Neural cell (in vitro differentiated cells): ENCODE data around the gene ANKMY1. TPM values are rescaled to one million over a fixed set of nuclear protein-coding genes. Genes with fewer than 3 reads are reported as not detected.

ENCODE experiments used
- H2AFZ ChIP-seq: fragments of 200-600, 300-800 bp; sonication (generic), shearing (Covaris generic); 2 replicates; pipeline ENCODE4 v1.6.0; 2014; ENCODE audit warnings: low read depth, mild to moderate bottlenecking, antibody characterized with exemption, low read length, moderate library complexity
- H3F3A ChIP-seq: fragments of 200-600 bp; shearing (Covaris generic); 2 replicates; pipeline ENCODE4 v1.6.1; 2016; ENCODE audit warnings: mild to moderate bottlenecking, moderate library complexity, mixed read lengths, antibody characterized with exemption, low read length; ENCODE audit not compliant: insufficient read depth, poor library complexity, severe bottlenecking
- H3K27ac ChIP-seq: fragments of 200-600, 300-800 bp; sonication (generic), shearing (Covaris generic); 2 replicates; pipeline ENCODE4 v1.5.1; 2014; ENCODE audit warnings: mild to moderate bottlenecking, low read length, moderate library complexity
- H3K27me3 ChIP-seq: fragments of 300-800, 200-600 bp; sonication (generic), shearing (Covaris generic); 2 replicates; pipeline ENCODE4 v1.6.0; 2014; ENCODE audit warnings: mild to moderate bottlenecking, low read depth, low read length, moderate library complexity; ENCODE audit not compliant: insufficient read depth
- H3K36me3 ChIP-seq: fragments of 300-800, 200-600 bp; sonication (generic), shearing (Covaris generic); 2 replicates; pipeline ENCODE4 v1.5.1; 2014; ENCODE audit warnings: mild to moderate bottlenecking, antibody characterized with exemption, low read length, moderate library complexity; ENCODE audit not compliant: insufficient read depth
- H3K4me2 ChIP-seq: fragments of 300-800, 200-600 bp; sonication (generic), shearing (Covaris generic); 2 replicates; pipeline ENCODE4 v1.6.0; 2014; ENCODE audit warnings: mild to moderate bottlenecking, low read length
- H3K4me3 ChIP-seq: fragments of 300-800, 200-600 bp; sonication (generic), shearing (Covaris generic); 2 replicates; pipeline ENCODE4 v1.5.1; 2014; ENCODE audit warnings: mild to moderate bottlenecking, low read length, moderate library complexity
- H3K79me2 ChIP-seq: fragments of 200-600 bp; shearing (Covaris generic); replicated peaks from 2 replicates; pipeline ENCODE4 v1.6.0; 2014; ENCODE audit warnings: mild to moderate bottlenecking, low read length, moderate library complexity; ENCODE audit not compliant: insufficient read depth
- H3K9ac ChIP-seq: fragments of 300-800, 200-600 bp; sonication (generic), shearing (Covaris generic); 2 replicates; pipeline ENCODE4 v1.6.1; 2016; ENCODE audit warnings: mild to moderate bottlenecking, low read length, mixed read lengths
- H3K9me2 ChIP-seq: fragments of 200-600 bp; shearing (Covaris generic); 2 replicates; pipeline ENCODE4 v1.6.1; 2016; ENCODE audit warnings: mild to moderate bottlenecking, low read length, mixed read lengths; ENCODE audit not compliant: insufficient read depth
- H3K9me3 ChIP-seq: fragments of 200-600, 300-800 bp; sonication (generic), shearing (Covaris generic); 2 replicates; pipeline ENCODE4 v1.6.1; 2016; ENCODE audit warnings: mild to moderate bottlenecking, mixed run types, low read length, moderate library complexity, mixed read lengths
- H4K20me1 ChIP-seq: fragments of 200-600 bp; shearing (Covaris generic); 2 replicates; pipeline ENCODE4 v1.6.1; 2016; ENCODE audit warnings: mild to moderate bottlenecking, mixed run types; ENCODE audit not compliant: insufficient read depth
- CTCF ChIP-seq: fragments of 450-650 bp; IDR thresholded peaks from 2 replicates; pipeline ENCODE4 v1.5.1; 2014; ENCODE audit warnings: antibody characterized with exemption, mild to moderate bottlenecking, moderate library complexity; ENCODE audit not compliant: poor library complexity, severe bottlenecking
- EP300 ChIP-seq: fragments of 450-650 bp; conservative IDR thresholded peaks from 2 replicates; pipeline ENCODE4 v1.6.1; 2014; ENCODE audit warnings: antibody characterized with exemption, mild to moderate bottlenecking, moderate library complexity; ENCODE audit not compliant: poor library complexity, severe bottlenecking
- EZH2 ChIP-seq: fragments of 200-600, 300-800 bp; shearing (Covaris generic), sonication (generic); IDR thresholded peaks from 2 replicates; pipeline ENCODE4 v1.6.1; 2014; ENCODE audit warnings: antibody characterized with exemption, low read length, borderline replicate concordance, mild to moderate bottlenecking; ENCODE audit not compliant: insufficient read depth, poor library complexity, severe bottlenecking
- MXI1 ChIP-seq: fragments of 450-650 bp; conservative IDR thresholded peaks from 2 replicates; pipeline ENCODE4 v1.6.1; 2014; ENCODE audit warnings: antibody characterized with exemption, mild to moderate bottlenecking; ENCODE audit not compliant: poor library complexity, severe bottlenecking
- POLR2AphosphoS5 ChIP-seq: IDR thresholded peaks from 2 replicates; pipeline ENCODE4 v1.6.1; 2012
- RAD21 ChIP-seq: fragments of 450-650 bp; conservative IDR thresholded peaks from 2 replicates; pipeline ENCODE4 v1.6.1; 2014; ENCODE audit warnings: antibody characterized with exemption, mild to moderate bottlenecking, moderate library complexity
- SMC3 ChIP-seq: fragments of 450-650 bp; conservative IDR thresholded peaks from 2 replicates; pipeline ENCODE4 v1.6.1; 2014; ENCODE audit warnings: antibody characterized with exemption, mild to moderate bottlenecking, moderate library complexity; ENCODE audit not compliant: poor library complexity
- TAF1 ChIP-seq: IDR thresholded peaks from 2 replicates; pipeline ENCODE4 v1.6.1; 2012; ENCODE audit warnings: low read depth
- polyA plus RNA-seq: library from polyadenylated mRNA; depleted of rRNA; stranded (reverse); fragments of >200 nt; gene quantifications from 2 replicates; pipeline ENCODE4 v1.2.3, GENCODE V29; 2014
- TF ChIP-seq, protein P1 (sequence below): IDR thresholded peaks from 2 replicates; pipeline ENCODE4 v1.6.1; 2012; ENCODE audit warnings: borderline replicate concordance

Gene ANKMY1
- polyA plus RNA-seq, 1 donor from 2014 or later = 6.6 TPM

- no peak overlapping the region for H3K4me3 ChIP-seq
- H3K9me3 ChIP-seq = peaks cover 10% of the 10 kb centered on the region
- no peaks in the 10 kb centered on the region for H4K20me1 ChIP-seq
- TF ChIP-seq POLR2AphosphoS5 = no peak
- no peak for TF ChIP-seq EZH2
- TF ChIP-seq CTCF = no peak
- no peak for TF ChIP-seq SMC3
- TF ChIP-seq, protein P1, sequence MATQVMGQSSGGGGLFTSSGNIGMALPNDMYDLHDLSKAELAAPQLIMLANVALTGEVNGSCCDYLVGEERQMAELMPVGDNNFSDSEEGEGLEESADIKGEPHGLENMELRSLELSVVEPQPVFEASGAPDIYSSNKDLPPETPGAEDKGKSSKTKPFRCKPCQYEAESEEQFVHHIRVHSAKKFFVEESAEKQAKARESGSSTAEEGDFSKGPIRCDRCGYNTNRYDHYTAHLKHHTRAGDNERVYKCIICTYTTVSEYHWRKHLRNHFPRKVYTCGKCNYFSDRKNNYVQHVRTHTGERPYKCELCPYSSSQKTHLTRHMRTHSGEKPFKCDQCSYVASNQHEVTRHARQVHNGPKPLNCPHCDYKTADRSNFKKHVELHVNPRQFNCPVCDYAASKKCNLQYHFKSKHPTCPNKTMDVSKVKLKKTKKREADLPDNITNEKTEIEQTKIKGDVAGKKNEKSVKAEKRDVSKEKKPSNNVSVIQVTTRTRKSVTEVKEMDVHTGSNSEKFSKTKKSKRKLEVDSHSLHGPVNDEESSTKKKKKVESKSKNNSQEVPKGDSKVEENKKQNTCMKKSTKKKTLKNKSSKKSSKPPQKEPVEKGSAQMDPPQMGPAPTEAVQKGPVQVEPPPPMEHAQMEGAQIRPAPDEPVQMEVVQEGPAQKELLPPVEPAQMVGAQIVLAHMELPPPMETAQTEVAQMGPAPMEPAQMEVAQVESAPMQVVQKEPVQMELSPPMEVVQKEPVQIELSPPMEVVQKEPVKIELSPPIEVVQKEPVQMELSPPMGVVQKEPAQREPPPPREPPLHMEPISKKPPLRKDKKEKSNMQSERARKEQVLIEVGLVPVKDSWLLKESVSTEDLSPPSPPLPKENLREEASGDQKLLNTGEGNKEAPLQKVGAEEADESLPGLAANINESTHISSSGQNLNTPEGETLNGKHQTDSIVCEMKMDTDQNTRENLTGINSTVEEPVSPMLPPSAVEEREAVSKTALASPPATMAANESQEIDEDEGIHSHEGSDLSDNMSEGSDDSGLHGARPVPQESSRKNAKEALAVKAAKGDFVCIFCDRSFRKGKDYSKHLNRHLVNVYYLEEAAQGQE = no peak
- no peak for TF ChIP-seq EP300
- TF ChIP-seq MXI1 = no peak
- TF ChIP-seq TAF1 = no peak
- no peak for TF ChIP-seq RAD21
- H3K27me3 ChIP-seq = no peaks in the 10 kb centered on the region
- H2AFZ ChIP-seq = no peak overlapping the region
- no peaks in the 10 kb centered on the region for H3K36me3 ChIP-seq
- no peak overlapping the region for H3K4me2 ChIP-seq
- H3K79me2 ChIP-seq = no peaks in the 10 kb centered on the region
- no peaks in the 10 kb centered on the region for H3F3A ChIP-seq
- no peak overlapping the region for H3K9ac ChIP-seq
- H3K9me2 ChIP-seq = no peaks in the 10 kb centered on the region
- H3K27ac ChIP-seq = no peak overlapping the region
These were observed 26.8 kb downstream of the ANKMY1 start for GRCh38 chr2:240531038-240531437.

- Histone ChIP-seq H3K79me2 (no peaks in the 10 kb centered on the region), H2AFZ (no peak overlapping the region), H3K36me3 (peaks cover 4% of the 10 kb centered on the region)
These were observed 27.6 kb downstream of the ANKMY1 start for GRCh38 chr2:240530181-240530580.

More at GRCh38 chr2:240530181-240530580, 27.6 kb downstream of the ANKMY1 start:
- Histone ChIP-seq H3K27ac (no peak overlapping the region), H4K20me1 (no peaks in the 10 kb centered on the region), H3K9me2 (no peaks in the 10 kb centered on the region), H3K4me3 (no peak overlapping the region), H3F3A (no peaks in the 10 kb centered on the region), H3K27me3 (no peaks in the 10 kb centered on the region), H3K4me2 (no peak overlapping the region), H3K9me3 (peaks cover 18% of the 10 kb centered on the region), H3K9ac (no peak overlapping the region)
- no peak for TF ChIP-seq MXI1
- TF ChIP-seq SMC3 = no peak
- TF ChIP-seq EZH2 = no peak
- no peak for TF ChIP-seq RAD21
- TF ChIP-seq, protein P1 = no peak
